GM12878 (cell line): ENCODE measurements around the gene PRDM16. TPM values are rescaled to one million over a fixed set of nuclear protein-coding genes. Genes with fewer than 3 reads are reported as not detected.

Source experiments
- ATAC-seq: fragments of 200-7000 bp; cut with Tn5 transposase; 3 replicates; pipeline ENCODE4 v1.9.1; 2020; ENCODE audit warnings: mild to moderate bottlenecking, moderate library complexity
- BruUV-seq: library from RNA; stranded (reverse); fragments of 400-500 nt; replicated peaks from 2 replicates; lab custom pipeline; 2021; lab: Mats Ljungman, UMichigan
- CTCF ChIA-PET: fragments of 300-600 bp; sonication (Branson Sonifier 250); formaldehyde crosslinking; extraction: SDS; loops from one replicate; lab custom pipeline; 2021; ENCODE audit warnings: inconsistent platforms; lab: Yijun Ruan, JAX
- POLR2A ChIA-PET: fragments of 350-600 bp; formaldehyde crosslinking; extraction: SDS; loops from one replicate; lab custom pipeline; 2021; ENCODE audit warnings: inconsistent platforms; lab: Charles Lee
- RAD21 ChIA-PET: fragments of 300-600 bp; sonication (Branson Sonifier 250); formaldehyde crosslinking; loops from one replicate; lab custom pipeline; 2023; ENCODE audit warnings: antibody characterized with exemption; ENCODE audit not compliant: unreplicated experiment; lab: Charles Lee
- SMC1A ChIA-PET: fragments of 300-600 bp; sonication (Branson Sonifier 250); formaldehyde crosslinking; loops from one replicate; lab custom pipeline; 2023; ENCODE audit not compliant: unreplicated experiment, uncharacterized antibody; lab: Charles Lee
- DNase-seq: peaks from one replicate; pipeline ENCODE4 v3.0.0-alpha.2; 2011; ENCODE audit warnings: low read depth, low spot score
- FAIRE-seq: peaks from 3 replicates; lab custom pipeline; 2011; peaks lifted over from hg19 to GRCh38; lab: Jason Lieb, UNC
- H2AFZ ChIP-seq: 2 replicates; pipeline ENCODE4 v1.6.0; 2011; ENCODE audit warnings: low read depth, low read length, control low read depth; ENCODE audit not compliant: control insufficient read depth
- H3K27ac ChIP-seq: 2 replicates; pipeline ENCODE4 v1.5.1; 2011; ENCODE audit warnings: control low read depth; ENCODE audit not compliant: control insufficient read depth, insufficient read depth
- H3K27me3 ChIP-seq, 2 experiments: replicated peaks in 1 of 2; 2 replicates each; pipeline versions ENCODE4 v1.6.0 to v1.6.1; 2011; ENCODE audit warnings: low read length in 1 of 2; ENCODE audit not compliant: control insufficient read depth in 2 of 2, insufficient read depth in 2 of 2
- H3K36me3 ChIP-seq, 2 experiments: 2 replicates each; pipeline ENCODE4 v1.5.1; 2011; ENCODE audit warnings: low read length in 1 of 2; ENCODE audit not compliant: control insufficient read depth in 2 of 2, insufficient read depth in 2 of 2
- H3K4me1 ChIP-seq: 2 replicates; pipeline ENCODE4 v1.6.1; 2011; ENCODE audit warnings: mild to moderate bottlenecking, low read length, moderate library complexity, mixed read lengths; ENCODE audit not compliant: control insufficient read depth, insufficient read depth
- H3K4me2 ChIP-seq: 2 replicates; pipeline ENCODE4 v1.6.0; 2011; ENCODE audit warnings: control low read depth; ENCODE audit not compliant: control insufficient read depth, insufficient read depth
- H3K4me3 ChIP-seq: fragments of 200-600 bp; sonication (generic); 2 replicates; pipeline ENCODE4 v1.5.1; 2016
- H3K79me2 ChIP-seq: 2 replicates; pipeline ENCODE4 v1.6.0; 2011; ENCODE audit warnings: low read length; ENCODE audit not compliant: control insufficient read depth, insufficient read depth
- H3K9ac ChIP-seq: 2 replicates; pipeline ENCODE4 v1.8.0; 2011; ENCODE audit warnings: low read length, control low read depth, mixed read lengths; ENCODE audit not compliant: control insufficient read depth, insufficient read depth
- H3K9me3 ChIP-seq: replicated peaks from 3 replicates; pipeline ENCODE4 v1.5.1; 2011; ENCODE audit warnings: mild to moderate bottlenecking, low read length; ENCODE audit not compliant: control insufficient read depth, insufficient read depth
- H4K20me1 ChIP-seq: 2 replicates; pipeline ENCODE4 v1.6.0; 2011; ENCODE audit not compliant: control insufficient read depth, insufficient read depth
- CBFB ChIP-seq: IDR thresholded peaks from 2 replicates; pipeline ENCODE4 v1.6.1; 2016; ENCODE audit warnings: antibody characterized with exemption, low read depth
- CHD2 ChIP-seq: IDR thresholded peaks from 2 replicates; pipeline ENCODE4 v1.6.1; 2011; ENCODE audit warnings: low read depth, low read length, improper control_type of control experiment, borderline replicate concordance
- EP300 ChIP-seq, 2 experiments: fragments of 150-350 bp in 1 of 2; IDR thresholded peaks; 2 replicates each; pipeline ENCODE4 v1.6.1; 2011 to 2012; ENCODE audit warnings: low read depth in 2 of 2, low read length in 2 of 2, borderline replicate concordance in 1 of 2, improper control_type of control experiment in 1 of 2, inconsistent platforms in 1 of 2; ENCODE audit not compliant: control insufficient read depth in 1 of 2
- GATAD2B ChIP-seq: fragments of 450-650 bp; conservative IDR thresholded peaks from 2 replicates; pipeline ENCODE4 v1.6.1; 2017; ENCODE audit warnings: low read depth, mild to moderate bottlenecking, moderate library complexity
- KAT2A ChIP-seq: conservative IDR thresholded peaks from 2 replicates; pipeline ENCODE4 v1.6.1; 2011; ENCODE audit warnings: low read depth, low read length; ENCODE audit not compliant: control insufficient read depth
- MXI1 ChIP-seq: fragments of 150-350 bp; IDR thresholded peaks from 2 replicates; pipeline ENCODE4 v1.6.1; 2011; ENCODE audit warnings: low read depth, mild to moderate bottlenecking, inconsistent platforms, low read length, improper control_type of control experiment
- MYB ChIP-seq: fragments of 150-350 bp; IDR thresholded peaks from 2 replicates; pipeline ENCODE4 v1.6.1; 2014; ENCODE audit warnings: mild to moderate bottlenecking, low read depth, low read length, borderline replicate concordance
- NFIC ChIP-seq: IDR thresholded peaks from 2 replicates; pipeline ENCODE4 v1.6.1; 2012; ENCODE audit warnings: low read depth, mild to moderate bottlenecking, inconsistent platforms, low read length, moderate library complexity
- SMARCA5 ChIP-seq: fragments of 450-650 bp; IDR thresholded peaks from 2 replicates; pipeline ENCODE4 v1.6.1; 2017; ENCODE audit warnings: mild to moderate bottlenecking
- SRF ChIP-seq, 2 experiments: IDR thresholded peaks; 2 replicates each; pipeline ENCODE4 v1.6.1; 2011; ENCODE audit warnings: low read depth in 2 of 2, low read length in 2 of 2, mild to moderate bottlenecking in 1 of 2, moderate library complexity in 1 of 2
- WGBS: methylation state at CpG from one replicate; pipeline ENCODE4 v1.1.6; 2016; ENCODE audit warnings: low lambda C conversion rate; ENCODE audit not compliant: insufficient replicate concordance, insufficient coverage; ENCODE audit errors: missing lambda C conversion rate; 5-methylcytosine and 5-hydroxymethylcytosine counted together
- in situ Hi-C: fragments of 300-500 bp; cut with MboI; formaldehyde crosslinking; loops from 9 replicates; pipeline ENCODE4 v1.14.3; 2018; ENCODE audit warnings: mixed read lengths
- intact Hi-C: fragments of 100-400 bp; cut with micrococcal nuclease; formaldehyde crosslinking; loops from one replicate; pipeline ENCODE4 v1.14.2; 2022; ENCODE audit not compliant: unreplicated experiment
- polyA plus RNA-seq, 11 experiments: library from polyadenylated mRNA; depleted of rRNA in 4 of 11; unstranded in 6 of 11; stranded (reverse) in 5 of 11; fragments of >200 nt; fragmentation: Nextera tagmentation in 4 of 11; fragmentation: Illumina TruSeq in 1 of 11; extraction: Ambion mirVana in 4 of 11; extraction: Trizol in 1 of 11; gene quantifications; 1 replicate in 1 of 11; 2 replicates in 10 of 11; pipeline versions ENCODE4 v1.2.1 to v1.2.3, GENCODE V29; 2011 to 2016; ENCODE audit warnings: inconsistent platforms in 2 of 11, missing spikeins in 2 of 11, low read depth in 1 of 11
- total RNA-seq, 4 experiments: library from RNA; depleted of rRNA in 3 of 4; stranded (reverse); fragments of >200 nt in 3 of 4; fragmentation: Illumina TruSeq in 1 of 4; extraction: Trizol in 1 of 4; gene quantifications; 2 replicates each; pipeline versions ENCODE4 v1.2.1 to v1.2.3, GENCODE V29; 2013 to 2021
- TF ChIP-seq, protein P1 (sequence below): fragments of 450-650 bp; IDR thresholded peaks from 2 replicates; pipeline ENCODE4 v1.6.1; 2017; ENCODE audit warnings: low read depth, mild to moderate bottlenecking, moderate library complexity
- TF ChIP-seq, protein P2 (sequence below): IDR thresholded peaks from 2 replicates; pipeline ENCODE4 v1.6.1; 2011; ENCODE audit warnings: borderline replicate concordance, low read depth, mild to moderate bottlenecking, moderate library complexity, low read length; ENCODE audit not compliant: insufficient read depth, poor library complexity, severe bottlenecking
- TF ChIP-seq, protein P3 (sequence below): fragments of 450-650 bp; conservative IDR thresholded peaks from 2 replicates; pipeline ENCODE4 v1.6.1; 2017; ENCODE audit warnings: mild to moderate bottlenecking, moderate library complexity

PRDM16 gene
- total and polyA plus RNA-seq, 10 of the 15 experiments (the other 5 are each of a cell fraction or from before 2014, with no cell fraction given) = 0.03 TPM; not detected in 9

DNA sequence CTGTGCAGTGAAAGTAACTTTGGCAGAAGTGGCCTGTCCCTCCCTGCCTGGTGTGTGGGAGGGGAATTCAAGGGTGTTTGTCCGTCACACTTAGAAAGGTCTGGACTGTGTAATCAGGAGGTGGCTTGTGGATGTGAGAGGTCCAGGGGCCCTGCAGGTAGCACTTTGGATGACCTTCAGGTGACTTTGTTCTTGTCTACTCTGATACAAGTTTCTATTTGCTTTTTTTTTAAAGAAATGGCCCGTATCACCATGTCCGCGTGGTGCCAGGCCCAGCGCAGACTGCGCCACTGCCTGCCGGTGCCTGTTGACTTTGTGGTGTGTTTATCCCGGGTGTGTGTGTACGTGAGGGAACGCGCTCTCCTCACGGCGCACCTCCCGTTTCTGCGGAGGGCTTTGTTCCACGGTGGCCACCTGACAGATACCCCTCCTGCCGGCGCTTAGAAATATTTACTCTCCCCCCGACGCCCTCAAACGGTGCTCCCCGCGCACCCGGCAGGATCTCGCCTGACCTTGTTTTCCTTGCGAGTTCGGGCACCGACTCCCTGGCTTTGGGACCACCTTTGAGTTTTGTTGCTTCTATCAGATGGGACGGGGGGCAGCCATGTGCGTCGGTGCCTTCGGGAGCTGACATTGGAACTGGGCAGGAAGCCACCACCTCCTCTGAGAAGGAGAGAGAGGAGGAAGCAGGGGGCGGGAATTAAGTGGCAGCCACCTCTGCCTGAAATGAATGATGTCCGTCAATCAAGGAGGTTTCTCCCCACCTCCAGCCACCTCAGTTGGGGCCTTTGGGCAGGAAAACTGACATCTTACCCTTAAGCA lies 119.4 kb downstream of the PRDM16 start (continued):
- TF ChIP-seq CHD2 (no peak), SRF (IDR thresholded peaks at IDR 0.05; ENCODE audit: low read depth in 2 of 2, low read length in 2 of 2) (no peak)

DNA sequence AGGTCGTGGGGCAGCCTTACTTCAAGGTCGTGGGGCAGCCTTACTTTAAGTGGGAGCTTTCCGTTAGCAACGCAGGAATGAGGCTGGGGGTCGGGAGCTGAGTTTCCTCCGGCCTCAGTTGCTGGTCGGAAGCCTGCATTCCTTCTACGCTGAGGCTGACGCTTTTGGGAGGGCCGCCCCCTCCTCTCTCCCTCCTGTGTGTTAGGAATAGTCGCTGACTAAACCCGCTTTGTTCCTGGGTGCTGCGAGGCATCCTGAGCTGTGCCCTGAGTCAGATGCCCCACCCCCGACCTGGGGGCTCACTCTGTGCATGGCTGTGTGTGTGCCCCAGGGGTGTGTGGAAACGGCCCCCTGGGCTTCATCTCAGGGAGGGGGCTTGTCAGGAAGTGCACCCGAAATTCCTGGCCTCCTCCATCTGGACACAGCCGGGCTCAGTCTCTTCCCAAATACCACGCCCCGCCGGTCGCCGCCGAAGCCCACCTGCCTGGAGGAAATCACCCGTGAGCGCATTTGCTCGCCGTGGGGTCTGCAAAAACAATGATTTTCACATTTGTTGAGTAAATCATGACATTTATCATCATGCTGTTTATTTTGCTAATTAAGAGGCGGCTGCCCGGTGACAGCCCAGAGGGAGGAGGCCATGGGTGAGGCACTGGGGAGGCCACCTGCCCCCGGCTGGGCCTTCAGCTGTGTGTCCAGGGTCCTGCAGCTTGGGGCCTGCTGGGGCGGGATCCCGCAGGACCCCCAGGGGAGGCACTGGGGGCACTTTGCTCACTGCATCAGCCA lies 121.4 kb downstream of the PRDM16 start:
- no peaks in the 10 kb centered on the region for H4K20me1 ChIP-seq
- FAIRE-seq (no peak), ATAC-seq (no peak), DNase-seq (no peak)
- no peaks in the 10 kb centered on the region for H3K79me2 ChIP-seq
- in situ Hi-C loops = no loop called here
- no peak overlapping the region for H3K4me2 ChIP-seq
- ChIA-PET POLR2A (no interaction called here), CTCF (no interaction called here), SMC1A (no interaction called here), RAD21 (no interaction called here)
- H2AFZ ChIP-seq = no peak overlapping the region
- H3K27me3 ChIP-seq = no peaks in the 10 kb centered on the region; a peak in 1 of 4 replicates
- BruUV-seq = no TSS peak
- intact Hi-C loops = no loop called here
- no peaks in the 10 kb centered on the region for H3K36me3 ChIP-seq
- no peak overlapping the region for H3K9ac ChIP-seq
- no peak overlapping the region for H3K27ac ChIP-seq
- no peaks in the 10 kb centered on the region for H3K4me1 ChIP-seq
- no peak overlapping the region for H3K4me3 ChIP-seq
- H3K9me3 ChIP-seq = no peaks in the 10 kb centered on the region; the same call in 2 of the 3 replicates
- WGBS = 44% methylated on average over 29 of the region's 32 CpGs
- TF ChIP-seq KAT2A = no peak
- TF ChIP-seq, protein P1, sequence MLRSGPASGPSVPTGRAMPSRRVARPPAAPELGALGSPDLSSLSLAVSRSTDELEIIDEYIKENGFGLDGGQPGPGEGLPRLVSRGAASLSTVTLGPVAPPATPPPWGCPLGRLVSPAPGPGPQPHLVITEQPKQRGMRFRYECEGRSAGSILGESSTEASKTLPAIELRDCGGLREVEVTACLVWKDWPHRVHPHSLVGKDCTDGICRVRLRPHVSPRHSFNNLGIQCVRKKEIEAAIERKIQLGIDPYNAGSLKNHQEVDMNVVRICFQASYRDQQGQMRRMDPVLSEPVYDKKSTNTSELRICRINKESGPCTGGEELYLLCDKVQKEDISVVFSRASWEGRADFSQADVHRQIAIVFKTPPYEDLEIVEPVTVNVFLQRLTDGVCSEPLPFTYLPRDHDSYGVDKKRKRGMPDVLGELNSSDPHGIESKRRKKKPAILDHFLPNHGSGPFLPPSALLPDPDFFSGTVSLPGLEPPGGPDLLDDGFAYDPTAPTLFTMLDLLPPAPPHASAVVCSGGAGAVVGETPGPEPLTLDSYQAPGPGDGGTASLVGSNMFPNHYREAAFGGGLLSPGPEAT = no peak
- no peak for TF ChIP-seq MYB
- TF ChIP-seq GATAD2B = no peak
- TF ChIP-seq EP300 (IDR thresholded peaks at IDR 0.05; ENCODE audit: borderline replicate concordance in 1 of 2, control insufficient read depth in 1 of 2, low read depth in 2 of 2, low read length in 2 of 2) = no peak
- TF ChIP-seq SRF (IDR thresholded peaks at IDR 0.05; ENCODE audit: low read depth in 2 of 2, low read length in 2 of 2) = no peak
- TF ChIP-seq MXI1 = no peak
- TF ChIP-seq, protein P2, sequence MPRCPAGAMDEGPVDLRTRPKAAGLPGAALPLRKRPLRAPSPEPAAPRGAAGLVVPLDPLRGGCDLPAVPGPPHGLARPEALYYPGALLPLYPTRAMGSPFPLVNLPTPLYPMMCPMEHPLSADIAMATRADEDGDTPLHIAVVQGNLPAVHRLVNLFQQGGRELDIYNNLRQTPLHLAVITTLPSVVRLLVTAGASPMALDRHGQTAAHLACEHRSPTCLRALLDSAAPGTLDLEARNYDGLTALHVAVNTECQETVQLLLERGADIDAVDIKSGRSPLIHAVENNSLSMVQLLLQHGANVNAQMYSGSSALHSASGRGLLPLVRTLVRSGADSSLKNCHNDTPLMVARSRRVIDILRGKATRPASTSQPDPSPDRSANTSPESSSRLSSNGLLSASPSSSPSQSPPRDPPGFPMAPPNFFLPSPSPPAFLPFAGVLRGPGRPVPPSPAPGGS = no peak
- TF ChIP-seq, protein P3, sequence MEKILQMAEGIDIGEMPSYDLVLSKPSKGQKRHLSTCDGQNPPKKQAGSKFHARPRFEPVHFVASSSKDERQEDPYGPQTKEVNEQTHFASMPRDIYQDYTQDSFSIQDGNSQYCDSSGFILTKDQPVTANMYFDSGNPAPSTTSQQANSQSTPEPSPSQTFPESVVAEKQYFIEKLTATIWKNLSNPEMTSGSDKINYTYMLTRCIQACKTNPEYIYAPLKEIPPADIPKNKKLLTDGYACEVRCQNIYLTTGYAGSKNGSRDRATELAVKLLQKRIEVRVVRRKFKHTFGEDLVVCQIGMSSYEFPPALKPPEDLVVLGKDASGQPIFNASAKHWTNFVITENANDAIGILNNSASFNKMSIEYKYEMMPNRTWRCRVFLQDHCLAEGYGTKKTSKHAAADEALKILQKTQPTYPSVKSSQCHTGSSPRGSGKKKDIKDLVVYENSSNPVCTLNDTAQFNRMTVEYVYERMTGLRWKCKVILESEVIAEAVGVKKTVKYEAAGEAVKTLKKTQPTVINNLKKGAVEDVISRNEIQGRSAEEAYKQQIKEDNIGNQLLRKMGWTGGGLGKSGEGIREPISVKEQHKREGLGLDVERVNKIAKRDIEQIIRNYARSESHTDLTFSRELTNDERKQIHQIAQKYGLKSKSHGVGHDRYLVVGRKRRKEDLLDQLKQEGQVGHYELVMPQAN = no peak
- no peak for TF ChIP-seq CBFB
- TF ChIP-seq NFIC = no peak
- TF ChIP-seq SMARCA5 = no peak
